Measurements from ENCODE around the gene CALN1. TPM values are rescaled to one million over a fixed set of nuclear protein-coding genes. Genes with fewer than 3 reads are reported as not detected.

CALN1 gene
- total and polyA plus RNA-seq, 9 of the 15 experiments (the other 6 are each of a cell fraction or from before 2014, with no cell fraction given): 1.4 to 7.5 (median 3.3) TPM

DNA sequence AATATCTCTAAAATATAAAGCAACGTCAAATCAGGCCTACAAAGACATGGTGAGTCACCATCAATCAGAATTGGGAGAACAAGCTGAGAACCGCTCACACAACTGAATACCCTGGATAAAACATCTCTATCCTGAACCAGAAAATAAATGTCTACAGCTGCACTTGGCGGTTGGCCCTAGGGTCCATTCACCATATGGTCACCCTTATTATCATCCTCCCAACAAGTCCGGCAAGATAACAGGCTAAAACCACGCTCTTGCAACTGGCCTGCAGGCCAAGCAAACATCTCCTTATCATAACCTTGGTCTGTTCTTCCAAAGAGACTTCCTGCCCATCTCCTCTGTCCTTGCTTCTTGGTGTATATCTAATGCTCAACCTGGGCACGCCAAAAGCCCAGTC is 310.7 kb downstream of the CALN1 start (continued):
- no peak for TF ChIP-seq ZNF263 (CRISPR knock-in tag; IDR thresholded peaks at IDR 0.05; ENCODE audit: borderline replicate concordance)
- TF ChIP-seq EGR1 (conservative IDR thresholded peaks at IDR 0.05): no peak
- peak; percentile 72 for TF ChIP-seq PML (IDR thresholded peaks at IDR 0.05; ENCODE audit: low read length)
- TF ChIP-seq, protein P1, sequence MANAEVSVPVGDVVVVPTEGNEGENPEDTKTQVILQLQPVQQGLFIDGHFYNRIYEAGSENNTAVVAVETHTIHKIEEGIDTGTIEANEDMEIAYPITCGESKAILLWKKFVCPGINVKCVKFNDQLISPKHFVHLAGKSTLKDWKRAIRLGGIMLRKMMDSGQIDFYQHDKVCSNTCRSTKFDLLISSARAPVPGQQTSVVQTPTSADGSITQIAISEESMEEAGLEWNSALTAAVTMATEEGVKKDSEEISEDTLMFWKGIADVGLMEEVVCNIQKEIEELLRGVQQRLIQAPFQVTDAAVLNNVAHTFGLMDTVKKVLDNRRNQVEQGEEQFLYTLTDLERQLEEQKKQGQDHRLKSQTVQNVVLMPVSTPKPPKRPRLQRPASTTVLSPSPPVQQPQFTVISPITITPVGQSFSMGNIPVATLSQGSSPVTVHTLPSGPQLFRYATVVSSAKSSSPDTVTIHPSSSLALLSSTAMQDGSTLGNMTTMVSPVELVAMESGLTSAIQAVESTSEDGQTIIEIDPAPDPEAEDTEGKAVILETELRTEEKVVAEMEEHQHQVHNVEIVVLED (CRISPR knock-in tag; IDR thresholded peaks at IDR 0.05): no peak
- no peak for TF ChIP-seq HNRNPLL (IDR thresholded peaks at IDR 0.05; ENCODE audit: low read depth, low read length, poor library complexity, severe bottlenecking)
- no peak for TF ChIP-seq KLF6 (CRISPR knock-in tag; IDR thresholded peaks at IDR 0.05; ENCODE audit: borderline replicate concordance)
- 0 out of 4 replicates have a peak, but pooled peaks of 1 of the 2 experiments have one; percentile 13 for TF ChIP-seq FOXA3 (CRISPR knock-in tag; conservative IDR thresholded peaks at IDR 0.05 in 1 of 2, IDR thresholded peaks at IDR 0.05 in 1 of 2)
- TF ChIP-seq, protein P2, sequence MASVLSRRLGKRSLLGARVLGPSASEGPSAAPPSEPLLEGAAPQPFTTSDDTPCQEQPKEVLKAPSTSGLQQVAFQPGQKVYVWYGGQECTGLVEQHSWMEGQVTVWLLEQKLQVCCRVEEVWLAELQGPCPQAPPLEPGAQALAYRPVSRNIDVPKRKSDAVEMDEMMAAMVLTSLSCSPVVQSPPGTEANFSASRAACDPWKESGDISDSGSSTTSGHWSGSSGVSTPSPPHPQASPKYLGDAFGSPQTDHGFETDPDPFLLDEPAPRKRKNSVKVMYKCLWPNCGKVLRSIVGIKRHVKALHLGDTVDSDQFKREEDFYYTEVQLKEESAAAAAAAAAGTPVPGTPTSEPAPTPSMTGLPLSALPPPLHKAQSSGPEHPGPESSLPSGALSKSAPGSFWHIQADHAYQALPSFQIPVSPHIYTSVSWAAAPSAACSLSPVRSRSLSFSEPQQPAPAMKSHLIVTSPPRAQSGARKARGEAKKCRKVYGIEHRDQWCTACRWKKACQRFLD (CRISPR knock-in tag; IDR thresholded peaks at IDR 0.05): 0 out of 2 replicates have a peak, but pooled peaks have one; percentile 50
- TF ChIP-seq, protein P3, sequence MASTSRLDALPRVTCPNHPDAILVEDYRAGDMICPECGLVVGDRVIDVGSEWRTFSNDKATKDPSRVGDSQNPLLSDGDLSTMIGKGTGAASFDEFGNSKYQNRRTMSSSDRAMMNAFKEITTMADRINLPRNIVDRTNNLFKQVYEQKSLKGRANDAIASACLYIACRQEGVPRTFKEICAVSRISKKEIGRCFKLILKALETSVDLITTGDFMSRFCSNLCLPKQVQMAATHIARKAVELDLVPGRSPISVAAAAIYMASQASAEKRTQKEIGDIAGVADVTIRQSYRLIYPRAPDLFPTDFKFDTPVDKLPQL (IDR thresholded peaks at IDR 0.05; ENCODE audit: extremely low read depth, insufficient read length): no peak
- TF ChIP-seq PHB (CRISPR knock-in tag; IDR thresholded peaks at IDR 0.05): no peak
- TF ChIP-seq ATF4 (CRISPR knock-in tag; IDR thresholded peaks at IDR 0.05): no peak
- 0 out of 2 replicates have a peak, but pooled peaks have one; percentile 14 for TF ChIP-seq L3MBTL2 (IDR thresholded peaks at IDR 0.05)
- TF ChIP-seq HDAC1 (IDR thresholded peaks at IDR 0.05): 0 out of 4 replicates have a peak, but pooled peaks of 1 of the 2 experiments have one; percentile 37
- TF ChIP-seq, protein P4, sequence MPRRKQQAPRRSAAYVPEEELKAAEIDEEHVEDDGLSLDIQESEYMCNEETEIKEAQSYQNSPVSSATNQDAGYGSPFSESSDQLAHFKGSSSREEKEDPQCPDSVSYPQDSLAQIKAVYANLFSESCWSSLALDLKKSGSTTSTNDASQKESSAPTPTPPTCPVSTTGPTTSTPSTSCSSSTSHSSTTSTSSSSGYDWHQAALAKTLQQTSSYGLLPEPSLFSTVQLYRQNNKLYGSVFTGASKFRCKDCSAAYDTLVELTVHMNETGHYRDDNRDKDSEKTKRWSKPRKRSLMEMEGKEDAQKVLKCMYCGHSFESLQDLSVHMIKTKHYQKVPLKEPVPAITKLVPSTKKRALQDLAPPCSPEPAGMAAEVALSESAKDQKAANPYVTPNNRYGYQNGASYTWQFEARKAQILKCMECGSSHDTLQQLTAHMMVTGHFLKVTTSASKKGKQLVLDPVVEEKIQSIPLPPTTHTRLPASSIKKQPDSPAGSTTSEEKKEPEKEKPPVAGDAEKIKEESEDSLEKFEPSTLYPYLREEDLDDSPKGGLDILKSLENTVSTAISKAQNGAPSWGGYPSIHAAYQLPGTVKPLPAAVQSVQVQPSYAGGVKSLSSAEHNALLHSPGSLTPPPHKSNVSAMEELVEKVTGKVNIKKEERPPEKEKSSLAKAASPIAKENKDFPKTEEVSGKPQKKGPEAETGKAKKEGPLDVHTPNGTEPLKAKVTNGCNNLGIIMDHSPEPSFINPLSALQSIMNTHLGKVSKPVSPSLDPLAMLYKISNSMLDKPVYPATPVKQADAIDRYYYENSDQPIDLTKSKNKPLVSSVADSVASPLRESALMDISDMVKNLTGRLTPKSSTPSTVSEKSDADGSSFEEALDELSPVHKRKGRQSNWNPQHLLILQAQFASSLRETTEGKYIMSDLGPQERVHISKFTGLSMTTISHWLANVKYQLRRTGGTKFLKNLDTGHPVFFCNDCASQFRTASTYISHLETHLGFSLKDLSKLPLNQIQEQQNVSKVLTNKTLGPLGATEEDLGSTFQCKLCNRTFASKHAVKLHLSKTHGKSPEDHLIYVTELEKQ (CRISPR knock-in tag; IDR thresholded peaks at IDR 0.05): no peak
- 0 out of 2 replicates have a peak, but pooled peaks have one; percentile 40 for TF ChIP-seq HDAC2 (IDR thresholded peaks at IDR 0.05)
- TF ChIP-seq CTBP1 (IDR thresholded peaks at IDR 0.05; ENCODE audit: borderline replicate concordance): peak; percentile 55; the same call in 1 of the 2 replicates
- peak; percentile 91 for TF ChIP-seq TEAD4 (IDR thresholded peaks at IDR 0.05; ENCODE audit: low read length)
- TF ChIP-seq TEAD4 (CRISPR knock-in tag; IDR thresholded peaks at IDR 0.05; ENCODE audit: borderline replicate concordance): no peak
- no peak for TF ChIP-seq CEBPB (tag; IDR thresholded peaks at IDR 0.05)
- no peak for TF ChIP-seq BMI1 (IDR thresholded peaks at IDR 0.05; ENCODE audit: low read length)
- TF ChIP-seq TCF3 (CRISPR knock-in tag; IDR thresholded peaks at IDR 0.05): peak; percentile 85
- TF ChIP-seq TAF7 (tag; IDR thresholded peaks at IDR 0.05): no peak
